Measurements from ENCODE around the gene UBE2D2. TPM values are rescaled to one million over a fixed set of nuclear protein-coding genes. Genes with fewer than 3 reads are reported as not detected.
"Not testable (repeated sequence)": the region's sequence is repeated elsewhere in the genome, so short reads cannot be mapped to it uniquely, and the experiment has no call there.

UBE2D2 gene
- total and polyA plus RNA-seq, 7 donors: 61.5 to 177 (median 93.0) TPM

DNA sequence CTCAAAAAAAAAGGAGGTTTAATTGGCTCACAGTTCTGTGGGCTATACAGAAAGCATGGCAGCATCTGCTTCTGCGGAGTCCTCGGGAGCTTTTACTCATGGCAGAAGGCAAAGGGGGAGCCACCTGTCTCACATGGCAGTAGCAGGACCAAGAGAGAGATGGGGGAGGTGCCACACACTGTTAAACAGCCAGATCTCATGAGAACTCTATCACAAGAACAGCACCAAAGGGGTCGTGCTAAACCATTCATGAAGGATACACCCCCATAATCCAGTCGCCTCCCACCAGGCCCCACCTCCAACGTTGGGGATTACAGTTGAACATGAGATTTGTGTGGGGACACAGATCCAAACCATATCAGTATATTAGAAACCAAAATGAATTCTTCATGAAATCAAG lies 58.7 kb downstream of the UBE2D2 start:
- WGBS, 2 donors: 81 to 89% methylated on average over 5 of the region's 5 CpGs
- Histone ChIP-seq H3K36me3 (peaks cover 0 to 94% (median 10%) of the 10 kb centered on the region in 4 donors), H3K27ac (no peak overlapping the region), H3K4me1 (peaks cover 0 to 6% (median 0%) of the 10 kb centered on the region in 4 donors), H3K4me3 (no peak overlapping the region), H3K9me3 (no peaks in the 10 kb centered on the region), H3K27me3 (no peaks in the 10 kb centered on the region)
- no peak for DNase-seq
- TF ChIP-seq POLR2A (IDR thresholded peaks at IDR 0.05) (no peak), POLR2AphosphoS5 (IDR thresholded peaks at IDR 0.05) (no peak), EP300 (IDR thresholded peaks at IDR 0.05) (no peak)
- TF ChIP-seq, protein P1, sequence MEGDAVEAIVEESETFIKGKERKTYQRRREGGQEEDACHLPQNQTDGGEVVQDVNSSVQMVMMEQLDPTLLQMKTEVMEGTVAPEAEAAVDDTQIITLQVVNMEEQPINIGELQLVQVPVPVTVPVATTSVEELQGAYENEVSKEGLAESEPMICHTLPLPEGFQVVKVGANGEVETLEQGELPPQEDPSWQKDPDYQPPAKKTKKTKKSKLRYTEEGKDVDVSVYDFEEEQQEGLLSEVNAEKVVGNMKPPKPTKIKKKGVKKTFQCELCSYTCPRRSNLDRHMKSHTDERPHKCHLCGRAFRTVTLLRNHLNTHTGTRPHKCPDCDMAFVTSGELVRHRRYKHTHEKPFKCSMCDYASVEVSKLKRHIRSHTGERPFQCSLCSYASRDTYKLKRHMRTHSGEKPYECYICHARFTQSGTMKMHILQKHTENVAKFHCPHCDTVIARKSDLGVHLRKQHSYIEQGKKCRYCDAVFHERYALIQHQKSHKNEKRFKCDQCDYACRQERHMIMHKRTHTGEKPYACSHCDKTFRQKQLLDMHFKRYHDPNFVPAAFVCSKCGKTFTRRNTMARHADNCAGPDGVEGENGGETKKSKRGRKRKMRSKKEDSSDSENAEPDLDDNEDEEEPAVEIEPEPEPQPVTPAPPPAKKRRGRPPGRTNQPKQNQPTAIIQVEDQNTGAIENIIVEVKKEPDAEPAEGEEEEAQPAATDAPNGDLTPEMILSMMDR (IDR thresholded peaks at IDR 0.05): no peak
- intact Hi-C loops (cut with DNase I): no loop called here

DNA sequence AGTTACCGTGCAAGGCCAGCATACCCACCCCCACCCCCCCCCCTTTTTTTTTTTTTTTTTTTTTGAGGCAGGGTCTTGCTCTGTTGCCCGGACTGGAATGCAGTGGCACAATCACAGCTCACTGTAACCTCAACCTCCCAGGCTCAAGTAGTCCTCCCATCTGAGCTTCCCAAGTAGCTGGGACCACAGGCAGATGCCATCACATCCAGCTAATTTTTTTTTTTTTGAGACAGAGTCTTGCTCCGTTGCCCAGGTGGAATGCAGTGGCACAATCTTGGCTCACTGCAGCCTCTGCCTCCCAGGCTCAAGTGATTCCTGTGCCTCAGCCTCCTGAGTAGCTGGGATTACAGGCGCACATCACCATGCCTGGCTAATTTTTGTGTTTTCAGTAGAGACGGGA lies 64.3 kb downstream of the UBE2D2 start:
- H3K4me3 ChIP-seq; H3K27ac ChIP-seq; intact Hi-C loops (cut with DNase I); H3K9me3 ChIP-seq; H3K4me1 ChIP-seq; DNase-seq; H3K27me3 ChIP-seq: not testable (repeated sequence)
- H3K36me3 ChIP-seq: peaks cover 0 to 64% (median 21%) of the 10 kb centered on the region in 4 donors
- 96 to 97% methylated on average over 5 of the region's 5 CpGs for WGBS, 2 donors

DNA sequence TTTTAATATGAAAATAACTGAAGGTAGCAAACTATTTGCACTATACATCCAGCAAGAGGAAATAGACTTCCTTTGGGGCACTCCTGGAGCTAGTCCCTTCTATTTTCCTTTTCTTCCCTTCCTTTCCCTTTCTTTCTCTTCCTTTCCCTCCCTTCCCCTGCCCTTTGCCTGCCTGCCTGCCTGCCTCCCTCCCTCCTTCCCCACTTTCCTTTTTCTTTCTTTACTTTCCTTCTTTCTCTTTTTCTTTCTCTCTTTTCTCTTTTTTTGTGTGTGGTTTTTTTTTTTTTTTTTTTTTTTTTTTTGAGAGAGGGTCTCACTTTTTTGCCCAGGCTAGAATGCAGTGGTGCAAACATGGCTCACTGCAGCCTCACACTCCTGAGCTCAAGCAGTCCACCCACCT lies 69.7 kb downstream of the UBE2D2 start:
- no peak overlapping the region for H3K27ac ChIP-seq
- peak; percentile 24 for DNase-seq
- H3K9me3 ChIP-seq: no peaks in the 10 kb centered on the region
- H3K27me3 ChIP-seq: no peaks in the 10 kb centered on the region
- TF ChIP-seq POLR2A (IDR thresholded peaks at IDR 0.05) (no peak), POLR2AphosphoS5 (IDR thresholded peaks at IDR 0.05) (no peak), EP300 (IDR thresholded peaks at IDR 0.05) (no peak)
- TF ChIP-seq, protein P1 (IDR thresholded peaks at IDR 0.05): no peak
- H3K4me3 ChIP-seq: no peak overlapping the region
- peaks cover 0 to 20% (median 12%) of the 10 kb centered on the region in 4 donors for H3K36me3 ChIP-seq
- peaks cover 0 to 9% (median 4%) of the 10 kb centered on the region in 4 donors for H3K4me1 ChIP-seq
- intact Hi-C loops (cut with DNase I): no loop called here

DNA sequence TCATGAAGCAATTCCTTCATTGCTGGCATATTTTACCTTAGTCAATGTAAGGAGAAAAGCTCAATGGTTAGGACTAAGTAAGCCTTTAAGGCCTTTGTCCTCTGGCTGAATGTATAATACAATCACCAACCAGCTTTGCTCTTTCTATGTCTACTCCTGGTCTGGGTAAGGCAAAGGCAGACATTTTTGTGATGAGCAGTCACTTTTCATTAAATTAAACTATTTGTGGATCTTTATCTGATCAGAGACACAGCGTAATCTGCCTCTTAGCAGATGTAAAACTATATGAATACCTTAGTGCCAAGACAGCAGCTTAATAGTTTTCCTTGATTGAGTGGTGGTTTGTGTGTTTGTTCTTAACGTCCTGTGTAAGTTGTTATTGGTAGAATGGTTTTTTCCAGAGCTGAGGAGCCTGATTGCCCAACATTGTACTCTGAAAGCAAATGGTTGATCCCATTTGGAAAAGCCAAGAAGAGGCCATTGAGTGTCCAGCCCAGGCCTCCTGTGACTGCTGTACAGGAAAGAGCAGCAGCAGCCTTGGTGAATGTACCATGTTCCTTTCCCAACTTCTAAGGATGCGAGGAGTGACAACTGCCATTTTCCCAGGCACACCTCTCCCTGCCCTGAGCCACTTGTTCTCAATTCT lies 70.5 kb downstream of the UBE2D2 start:
- Histone ChIP-seq H3K27ac (no peak overlapping the region), H3K9me3 (no peaks in the 10 kb centered on the region), H3K4me3 (no peak overlapping the region), H3K36me3 (peaks cover 0 to 12% (median 9%) of the 10 kb centered on the region in 4 donors), H3K27me3 (no peaks in the 10 kb centered on the region), H3K4me1 (peaks cover 0 to 17% (median 12%) of the 10 kb centered on the region in 4 donors)
- peak; percentile 54 for DNase-seq
- no peak for TF ChIP-seq EP300 (IDR thresholded peaks at IDR 0.05)
- TF ChIP-seq, protein P1 (IDR thresholded peaks at IDR 0.05): no peak
- TF ChIP-seq POLR2AphosphoS5 (IDR thresholded peaks at IDR 0.05): no peak
- no peak for TF ChIP-seq POLR2A (IDR thresholded peaks at IDR 0.05)
- intact Hi-C loops (cut with DNase I): loop anchor here (2.0 kb wide), 1 partner anchor 59 kb away; no protein-coding TSS in a partner anchor
- WGBS, 2 donors: 76 to 84% methylated on average over 3 of the region's 3 CpGs

DNA sequence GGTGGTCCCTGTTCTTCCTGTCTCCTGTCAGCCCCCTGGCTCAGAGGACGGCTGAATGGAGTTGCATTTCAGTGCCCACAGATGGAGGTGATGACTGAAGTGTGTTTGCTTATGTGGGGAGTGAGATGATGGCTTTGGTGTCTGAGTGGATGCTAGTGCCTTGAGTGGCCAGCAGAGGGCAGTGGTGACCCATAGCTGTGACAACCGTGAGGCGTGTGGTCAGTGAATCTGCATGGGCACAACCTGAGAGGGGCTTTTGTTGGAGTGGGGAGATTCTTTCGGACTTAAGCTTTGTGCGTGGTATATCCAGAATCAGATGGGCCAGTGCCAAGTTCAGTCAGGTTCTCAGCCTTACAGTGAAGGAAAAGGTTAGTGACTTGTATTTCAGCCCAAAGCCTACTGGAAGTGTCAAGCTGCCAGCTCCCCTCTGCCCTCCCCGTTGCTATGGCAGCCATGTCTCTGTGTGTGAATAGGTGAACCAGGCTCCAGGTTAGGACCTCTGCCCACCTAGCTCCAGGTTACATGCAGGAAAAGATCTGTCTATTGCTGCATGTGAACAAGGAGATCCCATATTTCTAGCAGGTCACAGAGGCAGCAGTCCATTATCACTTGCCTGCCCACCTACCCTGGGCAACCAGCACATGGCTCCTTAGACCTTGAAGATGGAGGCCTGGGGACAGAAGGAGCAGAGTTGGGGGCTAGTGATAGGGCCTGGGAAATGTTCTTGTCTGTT lies 72.3 kb downstream of the UBE2D2 start:
- intact Hi-C loops (cut with DNase I): loop anchor here (1.0 to 2.0 kb wide), 2 partner anchors 57 to 132 kb away; no protein-coding TSS in a partner anchor
- Histone ChIP-seq H3K27me3 (no peaks in the 10 kb centered on the region), H3K4me3 (no peak overlapping the region), H3K27ac (no peak overlapping the region), H3K36me3 (peaks cover 0 to 3% (median 0%) of the 10 kb centered on the region in 4 donors), H3K9me3 (no peaks in the 10 kb centered on the region), H3K4me1 (peaks cover 0 to 33% (median 27%) of the 10 kb centered on the region in 4 donors)
- WGBS, 2 donors: 5 to 18% methylated on average over 6 of the region's 6 CpGs
- peak; percentile 85 for DNase-seq
- TF ChIP-seq POLR2AphosphoS5 (IDR thresholded peaks at IDR 0.05) (peak in 1 of 4 donors; percentile 34), POLR2A (IDR thresholded peaks at IDR 0.05) (no peak)
- TF ChIP-seq, protein P1 (IDR thresholded peaks at IDR 0.05): peak; percentile 96 to 99 (median 98)
